Loucy (cell line): ENCODE measurements around the gene ARHGAP42.

Experiments
- CTCF ChIP-seq: fragments of 200-600 bp; sonication (generic); conservative IDR thresholded peaks from 2 replicates; pipeline ENCODE4 v1.5.1; 2014; ENCODE audit warnings: mild to moderate bottlenecking, antibody characterized with exemption, low read length
- EZH2phosphoT487 ChIP-seq: fragments of 200-600 bp; IDR thresholded peaks from 2 replicates; pipeline ENCODE4 v1.6.1; 2018; ENCODE audit warnings: antibody characterized with exemption, mild to moderate bottlenecking, moderate library complexity, borderline replicate concordance

GRCh38 chr11:100705447-100705846, 18.4 kb downstream of the ARHGAP42 start:
- TF ChIP-seq CTCF: no peak
- no peak for TF ChIP-seq EZH2phosphoT487
